NCI-H2196 treated with DMSO at 0.1 percent for 48 hours (cell line): ENCODE data around the gene SPACDR.

Experiments used
- DNase-seq: peaks from one replicate; lab custom pipeline; 2025; ENCODE audit not compliant: unreplicated experiment; lab: John Stamatoyannopoulos, UW

The SPACDR gene

DNA sequence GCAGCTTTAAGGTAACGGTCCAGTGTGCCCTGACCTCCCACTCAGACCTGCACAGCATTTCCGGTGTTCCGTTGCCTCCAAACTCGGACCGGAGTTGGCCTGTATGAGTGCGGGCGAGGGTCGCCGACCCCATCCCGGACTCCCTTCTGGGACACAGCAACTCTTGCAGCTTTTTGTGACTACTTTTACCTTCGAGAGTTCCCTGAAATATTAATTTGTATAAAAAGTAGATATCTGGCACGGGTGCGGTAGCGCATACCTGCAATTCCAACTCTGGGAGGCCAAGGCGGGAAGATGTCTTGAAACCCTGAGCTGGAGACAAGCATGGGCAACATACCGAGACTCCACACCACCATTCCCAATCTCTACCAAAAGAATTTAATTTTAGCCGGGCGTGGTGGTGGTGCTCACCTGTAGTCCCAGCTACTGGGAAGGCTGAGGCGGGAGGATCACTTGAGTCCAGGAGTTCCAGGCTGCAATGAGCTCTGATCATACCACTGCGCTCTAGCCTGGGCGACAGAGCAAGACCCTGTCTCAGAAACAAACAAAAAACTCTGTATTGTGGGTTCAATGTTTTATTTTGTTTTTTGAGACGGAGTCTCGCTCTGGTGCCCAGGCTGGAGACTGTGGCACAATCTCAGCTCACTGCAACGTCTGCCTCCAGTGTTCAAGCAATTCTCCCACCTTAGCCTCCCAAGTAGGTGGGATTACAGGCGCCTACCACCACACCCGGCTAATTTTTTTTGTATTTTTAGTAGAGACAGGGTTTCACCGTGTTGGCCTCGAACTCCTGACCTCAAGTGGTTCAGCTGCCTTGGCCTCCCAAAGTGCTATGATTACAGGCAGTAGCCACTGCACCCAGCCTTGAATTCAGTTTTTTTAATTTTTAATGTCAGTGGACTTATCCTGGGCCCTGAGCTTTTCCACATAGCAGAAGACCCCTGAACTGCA lies 26.6 kb downstream of the SPACDR start:
- no peak for DNase-seq

DNA sequence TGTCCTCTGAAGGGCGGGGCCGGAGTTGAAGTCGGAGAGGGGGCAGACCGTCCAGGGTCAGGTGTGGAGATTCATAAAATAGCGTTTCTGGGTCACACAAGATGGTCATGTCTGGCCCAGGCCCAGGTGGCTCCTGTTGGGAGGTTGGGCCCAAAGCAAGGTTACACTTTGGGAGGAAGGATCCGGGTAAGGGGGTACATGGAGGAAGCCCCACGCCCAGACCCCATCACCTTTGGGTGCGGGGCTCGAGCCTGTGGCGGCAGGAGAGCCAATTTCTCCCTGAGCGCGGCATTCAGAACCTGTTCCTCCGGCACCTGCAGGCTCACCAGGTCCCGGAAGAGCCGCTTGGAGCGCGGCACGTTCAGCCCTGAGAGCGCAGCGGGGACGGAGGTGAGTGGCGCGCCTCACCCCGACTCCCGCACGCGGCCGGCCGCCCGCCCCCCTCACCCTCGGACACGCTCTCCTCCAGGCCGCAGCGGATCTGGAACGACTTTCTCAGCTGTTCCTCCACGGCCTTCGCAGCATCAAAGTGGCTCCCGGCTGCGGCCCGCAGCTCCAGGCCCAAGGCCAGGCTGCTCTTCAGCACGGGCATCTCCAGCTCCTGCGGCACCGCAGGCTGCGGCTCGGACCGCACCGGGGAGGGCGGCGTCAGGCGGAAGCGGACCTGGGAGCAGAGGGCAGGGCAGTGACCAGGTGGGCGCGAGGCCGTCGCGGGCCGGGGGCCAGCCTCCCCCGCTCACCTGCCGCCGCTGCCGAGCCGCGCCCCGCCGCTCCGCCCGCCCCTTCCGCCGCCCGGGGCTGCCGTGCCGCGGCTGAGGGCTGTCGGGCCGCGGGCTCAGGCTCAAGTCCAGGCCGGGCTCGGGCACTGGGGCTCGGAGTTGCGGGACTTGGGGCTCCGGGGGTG lies 28.4 kb downstream of the SPACDR start:
- no peak for DNase-seq

DNA sequence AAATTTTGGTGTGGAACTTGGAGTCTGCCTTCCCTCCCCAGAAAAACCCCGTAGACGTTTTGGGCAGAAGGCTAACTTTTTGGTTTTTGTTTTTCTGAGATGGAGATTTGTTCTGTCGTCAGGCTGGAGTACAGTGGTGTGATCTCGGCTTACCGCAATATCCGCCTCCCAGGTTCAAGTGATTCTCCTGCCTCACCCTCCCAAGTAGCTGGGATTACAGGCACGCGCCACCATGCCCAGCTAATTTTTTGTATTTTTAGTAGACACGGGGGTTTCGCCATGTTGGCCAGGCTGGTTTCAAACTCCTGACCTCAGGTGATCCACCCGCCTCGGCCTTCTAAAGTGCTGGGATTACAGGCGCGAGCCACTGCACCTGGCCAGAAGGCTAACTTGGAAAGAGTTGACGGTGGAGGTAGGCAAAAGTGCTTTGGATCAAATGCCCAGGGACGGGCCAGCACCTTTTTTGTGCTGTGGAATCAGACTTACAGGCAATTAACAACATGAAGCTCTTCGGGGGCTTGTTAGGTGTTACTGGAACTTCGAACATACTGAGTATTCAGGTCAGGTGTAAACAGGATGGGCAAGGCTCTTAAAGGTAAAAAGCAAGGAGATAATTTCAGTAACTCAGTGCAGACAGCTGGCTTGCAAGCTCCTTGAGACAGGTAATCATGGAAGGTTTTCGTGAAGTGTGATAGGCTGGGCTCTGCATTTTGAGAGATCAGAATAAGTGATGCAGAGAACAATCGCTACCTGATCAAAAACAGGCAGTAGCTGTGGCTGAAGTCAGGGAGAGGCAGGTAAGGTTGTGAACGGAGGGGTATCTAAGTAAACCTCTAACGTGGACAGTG lies 29.5 kb downstream of the SPACDR start:
- no peak for DNase-seq

DNA sequence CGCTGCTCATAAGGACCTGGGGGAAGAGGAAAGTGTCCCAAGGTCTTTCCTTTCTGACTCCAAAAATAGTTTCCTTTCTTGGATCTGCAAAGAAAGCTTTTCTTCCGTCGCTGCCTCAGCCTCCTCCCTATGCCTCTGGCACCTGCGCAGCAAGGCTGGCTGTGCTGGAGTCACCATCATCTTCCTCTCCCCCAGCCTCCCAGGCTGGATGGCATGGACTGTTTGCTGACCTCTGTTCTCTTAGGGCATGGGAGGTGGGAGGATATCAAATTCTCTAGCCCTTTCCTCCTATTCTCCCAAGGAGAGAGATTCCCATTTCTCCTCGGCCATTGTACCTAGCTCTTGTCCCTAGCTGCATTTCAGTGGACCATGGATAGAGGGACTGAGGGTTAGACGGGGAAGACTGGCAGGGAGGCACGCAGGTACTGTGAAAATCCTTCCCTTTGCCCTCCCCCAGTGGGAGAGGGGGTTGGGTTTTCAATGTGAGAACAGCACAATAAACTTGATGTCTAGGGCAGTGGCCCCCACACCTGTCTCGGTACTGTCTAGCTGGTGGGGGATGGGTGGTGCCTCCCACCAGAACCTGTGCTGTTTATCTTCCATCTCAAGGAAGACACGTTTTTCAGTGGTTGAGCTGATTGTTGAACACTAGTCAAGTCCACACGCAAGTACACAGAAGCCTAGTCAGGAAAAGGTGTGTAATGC lies 30.3 kb downstream of the SPACDR start:
- no peak for DNase-seq

DNA sequence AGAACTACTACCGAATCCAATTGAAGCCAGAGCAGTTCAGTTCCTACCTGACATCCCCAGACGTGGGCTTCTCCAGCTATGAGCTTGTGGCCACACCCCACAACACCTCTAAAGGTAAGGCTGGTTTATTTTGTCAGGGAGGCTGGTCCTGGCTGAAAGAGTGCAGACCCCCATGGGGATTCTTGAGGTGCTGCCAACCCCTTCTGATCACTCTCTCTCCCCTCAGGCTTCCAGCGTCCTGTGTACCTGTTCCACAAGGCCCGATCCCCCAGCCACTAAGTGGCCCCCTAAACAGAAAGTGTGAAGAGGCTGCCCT lies 30.8 kb downstream of the SPACDR start:
- no peak for DNase-seq

DNA sequence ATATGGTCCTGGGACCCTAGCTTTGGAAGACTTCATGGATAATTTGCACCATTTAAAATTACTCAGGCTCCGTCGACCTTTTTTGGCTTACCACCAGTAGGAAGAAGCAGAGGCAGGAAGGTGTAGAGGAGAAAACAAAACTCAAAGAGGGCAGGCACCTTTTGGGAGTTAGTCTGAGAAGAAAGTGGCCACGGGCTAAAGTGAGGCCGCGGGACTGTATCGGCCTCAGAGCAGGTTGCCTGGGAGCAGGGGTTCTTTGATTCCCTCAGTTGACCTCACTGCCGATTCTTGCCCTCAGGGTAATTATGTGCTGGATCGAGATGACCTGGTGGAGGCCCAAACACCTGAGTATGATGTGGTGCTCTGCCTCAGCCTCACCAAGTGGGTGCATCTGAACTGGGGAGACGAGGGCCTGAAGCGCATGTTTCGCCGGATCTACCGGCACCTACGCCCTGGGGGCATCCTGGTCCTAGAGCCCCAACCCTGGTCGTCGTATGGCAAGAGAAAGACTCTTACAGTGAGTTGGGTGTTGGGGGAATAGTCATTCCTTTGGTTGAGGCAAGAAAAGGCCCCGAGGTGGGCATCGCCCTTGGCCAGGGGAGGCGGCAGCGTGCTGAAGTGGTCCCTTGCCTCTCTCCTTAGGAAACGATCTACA lies 31.3 kb downstream of the SPACDR start:
- DNase-seq, result no peak

DNA sequence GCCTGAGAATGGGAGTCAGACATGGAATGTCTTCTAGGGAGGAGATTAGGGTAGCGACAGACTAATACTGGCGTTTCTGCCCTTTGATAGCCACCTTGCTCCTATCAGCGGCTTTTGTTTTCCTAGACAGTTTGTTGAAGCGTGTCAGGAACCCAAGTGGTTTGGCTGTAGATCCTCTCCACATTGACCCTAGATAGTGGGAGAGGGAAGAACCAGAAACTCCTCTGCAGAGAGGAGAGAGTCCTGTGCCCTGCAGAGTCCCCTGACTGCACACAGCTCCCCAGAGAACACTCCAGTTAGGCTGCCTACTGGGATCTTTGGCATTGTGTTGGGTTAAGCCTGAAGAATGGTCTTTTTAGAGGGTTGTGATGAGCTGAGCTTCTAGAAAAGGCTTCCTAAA lies 32.0 kb downstream of the SPACDR start:
- DNase-seq, result no peak

DNA sequence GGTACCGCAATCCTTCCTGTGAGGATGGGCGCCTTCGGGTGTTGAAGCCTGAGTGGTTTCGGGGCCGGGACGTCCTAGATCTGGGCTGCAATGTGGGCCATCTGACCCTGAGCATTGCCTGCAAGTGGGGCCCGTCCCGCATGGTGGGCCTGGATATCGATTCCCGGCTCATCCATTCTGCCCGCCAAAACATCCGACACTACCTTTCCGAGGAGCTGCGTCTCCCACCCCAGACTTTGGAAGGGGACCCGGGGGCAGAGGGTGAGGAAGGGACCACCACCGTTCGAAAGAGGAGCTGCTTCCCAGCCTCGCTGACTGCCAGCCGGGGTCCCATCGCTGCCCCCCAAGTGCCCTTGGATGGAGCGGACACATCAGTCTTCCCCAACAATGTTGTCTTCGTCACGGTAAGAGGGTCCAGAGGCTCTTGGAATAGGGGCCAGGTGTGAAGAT lies 32.7 kb downstream of the SPACDR start:
- no peak for DNase-seq

DNA sequence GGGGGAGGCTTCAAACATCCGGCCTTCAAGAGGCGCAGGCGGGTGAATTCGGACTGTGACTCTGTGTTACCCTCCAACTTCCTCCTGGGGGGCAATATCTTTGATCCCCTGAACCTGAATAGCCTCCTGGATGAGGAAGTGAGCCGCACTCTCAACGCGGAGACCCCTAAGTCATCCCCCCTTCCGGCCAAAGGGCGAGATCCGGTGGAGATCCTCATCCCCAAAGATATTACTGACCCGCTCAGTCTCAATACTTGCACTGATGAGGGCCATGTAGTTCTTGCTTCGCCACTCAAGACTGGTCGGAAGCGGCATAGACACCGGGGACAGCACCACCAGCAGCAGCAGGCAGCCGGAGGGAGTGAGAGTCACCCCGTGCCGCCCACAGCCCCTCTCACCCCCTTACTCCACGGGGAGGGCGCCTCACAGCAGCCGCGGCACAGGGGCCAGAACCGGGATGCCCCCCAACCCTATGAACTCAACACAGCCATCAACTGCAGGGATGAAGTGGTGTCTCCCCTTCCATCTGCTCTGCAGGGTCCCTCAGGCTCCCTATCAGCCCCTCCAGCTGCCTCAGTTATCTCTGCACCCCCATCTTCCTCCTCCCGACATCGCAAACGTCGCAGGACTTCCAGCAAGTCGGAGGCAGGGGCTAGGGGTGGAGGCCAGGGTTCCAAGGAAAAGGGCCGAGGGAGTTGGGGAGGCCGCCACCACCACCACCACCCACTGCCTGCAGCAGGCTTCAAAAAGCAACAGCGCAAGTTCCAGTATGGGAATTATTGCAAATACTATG lies 33.4 kb downstream of the SPACDR start:
- no peak for DNase-seq

DNA sequence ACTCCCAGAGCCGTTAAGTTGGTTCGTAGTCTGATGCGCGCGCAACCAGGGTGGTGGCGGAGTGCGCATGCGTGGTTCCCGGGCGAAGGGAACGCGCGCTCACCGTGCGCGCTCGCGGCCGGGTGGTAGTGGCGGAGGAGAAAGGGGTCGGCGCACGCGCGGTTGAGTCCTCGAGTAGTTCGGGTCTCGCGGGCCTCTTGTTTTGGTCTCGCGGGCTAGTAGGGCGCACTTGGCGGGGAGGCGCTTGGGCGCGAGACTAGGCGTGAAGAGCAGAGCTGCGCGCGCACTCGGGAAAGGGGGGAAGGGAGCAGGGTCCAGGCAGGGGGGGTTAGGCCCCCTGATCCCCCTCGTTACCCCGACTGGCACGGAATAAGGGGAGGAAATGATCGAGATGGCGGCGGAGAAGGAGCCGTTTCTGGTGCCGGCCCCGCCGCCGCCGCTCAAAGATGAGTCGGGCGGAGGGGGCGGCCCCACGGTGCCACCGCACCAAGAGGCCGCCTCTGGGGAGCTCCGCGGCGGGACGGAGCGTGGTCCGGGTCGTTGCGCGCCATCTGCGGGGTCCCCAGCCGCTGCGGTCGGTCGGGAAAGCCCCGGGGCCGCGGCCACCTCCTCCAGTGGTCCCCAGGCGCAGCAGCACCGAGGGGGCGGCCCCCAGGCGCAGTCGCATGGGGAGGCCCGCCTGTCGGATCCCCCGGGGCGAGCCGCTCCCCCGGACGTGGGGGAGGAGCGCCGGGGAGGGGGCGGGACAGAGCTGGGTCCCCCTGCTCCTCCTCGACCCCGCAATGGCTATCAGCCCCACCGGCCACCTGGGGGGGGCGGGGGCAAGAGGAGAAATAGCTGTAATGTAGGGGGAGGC lies 34.2 kb downstream of the SPACDR start, which contains the start of gene MEPCE:
Gene MEPCE, plus strand, starts transcription at position 195 of the 856 bp plus-strand sequence. Its CDS starts 188 bp downstream, at position 383.
- DNase-seq, result peak; percentile 96

DNA sequence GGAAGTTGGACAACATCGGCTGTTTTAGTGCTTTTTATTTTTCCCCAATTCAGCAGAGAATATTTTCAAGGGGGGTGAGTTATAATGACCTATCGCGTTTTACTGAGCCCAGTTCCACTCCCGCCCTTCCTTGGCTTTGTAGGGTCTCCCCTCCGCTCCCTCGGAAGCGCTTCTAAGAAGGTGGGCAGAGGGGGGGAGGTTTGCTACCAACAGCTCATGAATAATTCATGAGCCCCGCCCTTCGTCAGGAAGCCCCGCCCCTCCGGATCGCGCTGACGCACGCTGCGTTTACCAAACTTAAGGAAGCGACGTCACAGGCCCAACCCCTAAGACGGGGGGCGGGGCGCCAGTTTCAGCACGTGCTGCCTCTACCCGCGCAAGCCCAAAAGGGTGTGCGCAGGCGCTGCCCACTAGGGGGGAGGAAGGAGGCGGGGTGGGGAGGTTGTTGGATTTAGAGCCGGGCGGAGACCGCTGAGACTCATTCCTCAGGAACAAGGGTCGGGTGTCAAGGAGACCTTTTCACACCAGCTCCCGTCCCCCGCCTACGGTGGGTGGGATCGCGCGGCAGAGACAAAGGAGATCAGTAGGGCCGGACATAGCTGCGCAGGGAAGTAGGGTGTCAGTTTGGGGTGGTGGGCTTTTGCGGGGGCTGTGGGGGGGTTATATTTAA lies 35.0 kb downstream of the SPACDR start:
- peak; percentile 96 for DNase-seq

DNA sequence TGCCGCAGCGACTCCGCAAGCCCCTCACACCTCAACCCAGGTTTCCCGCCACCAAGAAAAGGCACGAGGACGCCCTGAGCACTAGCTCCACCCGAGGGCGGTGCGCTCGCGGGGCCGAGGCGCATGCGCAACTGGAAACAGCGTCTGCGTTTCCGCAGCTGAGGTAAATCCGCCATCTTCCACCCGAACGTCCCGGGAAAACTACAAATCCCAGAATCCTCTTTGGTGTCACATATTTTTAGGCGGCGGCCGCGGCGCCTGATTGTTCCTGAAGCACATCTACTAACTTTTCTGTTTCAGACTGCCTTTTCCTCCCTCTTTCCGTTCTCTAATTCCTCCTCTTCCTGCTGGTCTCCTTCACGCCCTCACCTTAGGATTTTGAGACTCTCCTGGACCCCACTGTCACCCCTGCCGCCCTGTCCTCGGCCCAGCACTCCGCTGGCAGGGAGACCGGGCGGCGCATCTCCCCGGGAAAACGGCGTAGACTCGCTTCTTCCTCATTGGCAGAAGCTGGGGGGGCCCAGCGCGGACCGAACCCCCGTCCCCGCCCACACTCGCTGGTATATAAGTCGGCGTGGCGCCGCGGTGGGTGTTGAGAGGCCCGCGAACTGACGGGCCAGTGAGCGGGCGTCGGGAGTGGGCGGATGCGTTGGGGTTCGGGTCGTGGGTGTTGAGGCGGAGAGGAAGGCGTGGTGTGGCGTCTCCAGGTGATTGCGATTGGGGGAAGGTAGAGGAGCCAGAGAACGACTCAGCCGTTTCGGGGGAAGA lies 35.7 kb downstream of the SPACDR start, which contains the start of gene ZCWPW1:
Gene ZCWPW1, minus strand, starts transcription at position 505 of the 768 bp plus-strand sequence. CDS start 8,054 bp downstream, outside the sequence.
- DNase-seq, result peak; percentile 92

DNA sequence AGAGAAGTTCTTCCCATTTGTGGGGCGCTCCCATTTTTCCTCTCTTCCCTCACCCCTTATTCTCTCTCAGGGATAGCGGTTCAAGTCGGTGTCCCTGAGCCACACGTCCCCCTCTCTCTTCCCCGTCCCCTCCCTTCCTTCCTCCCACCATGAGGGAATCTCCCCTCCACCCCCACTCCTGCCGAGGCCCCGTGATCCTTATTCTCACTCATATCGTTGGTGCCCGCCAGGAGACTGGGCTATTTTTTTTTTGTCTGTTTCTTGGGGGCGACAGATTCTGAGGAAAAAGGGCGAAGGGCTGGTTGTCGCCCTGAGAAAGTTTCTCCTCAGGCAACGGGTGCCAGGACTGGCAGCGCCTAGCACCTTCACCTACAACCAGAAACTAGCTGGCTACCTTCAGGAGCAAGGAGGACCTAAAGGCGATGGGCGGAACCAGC lies 36.3 kb downstream of the SPACDR start:
- no peak for DNase-seq

DNA sequence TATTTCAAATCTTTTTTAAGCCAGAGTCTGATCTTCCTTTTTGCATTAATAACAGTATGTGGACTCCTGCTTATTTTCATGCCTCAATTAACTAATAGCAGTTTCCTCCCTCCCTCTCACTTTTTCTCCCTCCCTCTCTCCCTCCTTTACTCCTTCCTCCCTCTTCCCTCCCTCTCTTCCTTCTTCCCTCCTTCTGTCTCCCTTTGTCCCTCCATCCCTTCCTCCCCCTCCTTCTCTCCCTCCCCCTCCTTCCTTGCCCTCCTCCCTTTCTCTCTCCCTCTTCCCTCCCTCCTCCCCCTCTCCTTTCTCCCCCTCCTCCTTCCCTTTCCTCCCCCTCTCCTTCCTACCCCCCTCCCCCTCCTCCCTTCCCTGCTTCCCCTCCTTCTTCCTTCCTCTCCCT lies 37.5 kb downstream of the SPACDR start:
- no peak for DNase-seq

DNA sequence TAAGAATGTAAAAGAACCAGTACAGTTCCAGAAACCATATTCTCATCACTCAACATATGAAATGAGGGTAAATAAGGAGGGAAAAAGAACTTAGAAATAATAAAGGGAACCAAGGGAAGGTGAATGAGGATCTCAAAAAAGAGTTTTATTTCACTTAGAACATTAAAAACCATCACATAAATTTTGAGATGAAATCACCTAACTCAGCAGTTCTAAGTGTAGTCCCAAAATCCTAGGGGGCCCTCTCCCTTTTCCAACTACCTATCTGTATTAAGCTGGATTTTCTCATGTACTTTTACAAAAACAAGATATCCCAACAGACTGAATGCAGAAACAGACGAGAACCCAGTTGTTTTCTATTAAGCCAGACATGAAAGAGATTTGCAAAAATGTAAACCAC lies 38.7 kb downstream of the SPACDR start:
- no peak for DNase-seq

DNA sequence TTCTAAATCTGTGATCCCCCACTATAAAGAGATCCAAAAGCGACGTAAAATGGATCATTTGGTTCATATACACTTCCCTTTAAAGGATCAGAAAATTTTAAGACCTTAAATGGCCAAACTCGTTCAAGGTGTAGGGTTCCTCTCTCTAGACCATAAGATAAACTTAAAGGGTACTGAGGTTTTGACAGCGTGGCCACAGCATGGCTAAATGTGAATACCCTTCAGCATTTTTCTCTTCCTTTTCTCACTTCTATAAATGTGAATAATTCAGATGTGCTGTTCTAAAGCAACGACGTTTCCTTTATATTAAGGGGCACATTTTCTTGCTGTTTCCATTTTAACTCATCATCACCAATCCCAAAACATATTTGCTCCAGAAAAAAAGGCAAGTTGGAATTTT lies 40.7 kb downstream of the SPACDR start:
- no peak for DNase-seq
